GM23338 (cell line): Measurements from ENCODE around the gene ARHGEF17. TPM values are rescaled to one million over a fixed set of nuclear protein-coding genes. Genes with fewer than 3 reads are reported as not detected.

Experiments used
- ATAC-seq: fragments of 200-7000 bp; cut with Tn5 transposase; 3 replicates; pipeline ENCODE4 v1.9.1; 2020
- DNase-seq: peaks from one replicate; pipeline ENCODE4 v3.0.0-alpha.2; 2015; ENCODE audit warnings: low spot score
- H2AFZ ChIP-seq: fragments of 200-600 bp; sonication (generic); 2 replicates; pipeline ENCODE4 v1.8.0; 2016; ENCODE audit warnings: antibody characterized with exemption, mild to moderate bottlenecking, moderate library complexity
- H3F3A ChIP-seq: fragments of 200-600 bp; sonication (generic); replicated peaks from 2 replicates; pipeline ENCODE4 v1.8.0; 2017; ENCODE audit warnings: antibody characterized with exemption, mixed run types, low read depth
- H3K27ac ChIP-seq: fragments of 200-600 bp; sonication (generic); 2 replicates; pipeline ENCODE4 v1.6.1; 2016; ENCODE audit warnings: low read depth
- H3K27me3 ChIP-seq: fragments of 200-600 bp; sonication (generic); 2 replicates; pipeline ENCODE4 v1.8.0; 2016; ENCODE audit warnings: mild to moderate bottlenecking, mixed run types, moderate library complexity; ENCODE audit not compliant: insufficient read depth
- H3K36me3 ChIP-seq: fragments of 200-600 bp; sonication (generic); 2 replicates; pipeline ENCODE4 v1.8.0; 2016; ENCODE audit warnings: mild to moderate bottlenecking; ENCODE audit not compliant: insufficient read depth
- H3K4me1 ChIP-seq: fragments of 200-600 bp; sonication (generic); 2 replicates; pipeline ENCODE4 v1.8.0; 2016; ENCODE audit warnings: mild to moderate bottlenecking, moderate library complexity; ENCODE audit not compliant: insufficient read depth
- H3K4me2 ChIP-seq: fragments of 200-600 bp; sonication (generic); 2 replicates; pipeline ENCODE4 v1.7.1; 2017; ENCODE audit warnings: mixed run types
- H3K4me3 ChIP-seq: fragments of 200-600 bp; sonication (generic); 2 replicates; pipeline ENCODE4 v1.6.1; 2016; ENCODE audit warnings: mixed run types
- H3K79me2 ChIP-seq: fragments of 200-600 bp; sonication (generic); replicated peaks from 2 replicates; pipeline ENCODE4 v1.8.0; 2017; ENCODE audit warnings: mild to moderate bottlenecking; ENCODE audit not compliant: insufficient read depth
- H3K9me2 ChIP-seq: fragments of 200-600 bp; sonication (generic); 2 replicates; pipeline ENCODE4 v1.8.0; 2017; ENCODE audit not compliant: insufficient read depth
- H4K20me1 ChIP-seq: fragments of 200-600 bp; sonication (generic); replicated peaks from 2 replicates; pipeline ENCODE4 v1.8.0; 2017; ENCODE audit warnings: mild to moderate bottlenecking; ENCODE audit not compliant: insufficient read depth
- H3K27ac Mint-ChIP-seq: 2 replicates; pipeline ENCODE4 v1.8.0; 2020; ENCODE audit warnings: inconsistent platforms, mild to moderate bottlenecking, moderate library complexity, mixed read lengths
- H3K27me3 Mint-ChIP-seq: 3 replicates; pipeline ENCODE4 v1.8.0; 2022; ENCODE audit warnings: low read depth, mild to moderate bottlenecking, moderate library complexity, mixed read lengths, inconsistent platforms; ENCODE audit not compliant: insufficient read depth, poor library complexity
- H3K36me3 Mint-ChIP-seq: 3 replicates; pipeline ENCODE4 v1.8.0; 2021; ENCODE audit warnings: low read depth, mild to moderate bottlenecking, inconsistent platforms, moderate library complexity, mixed read lengths
- H3K4me1 Mint-ChIP-seq: 3 replicates; pipeline ENCODE4 v1.8.0; 2020; ENCODE audit warnings: mild to moderate bottlenecking, inconsistent platforms, mixed read lengths
- H3K4me3 Mint-ChIP-seq: 3 replicates; pipeline ENCODE4 v1.8.0; 2021; ENCODE audit warnings: moderate library complexity, mild to moderate bottlenecking, inconsistent platforms, mixed read lengths
- H3K9me3 Mint-ChIP-seq: 3 replicates; pipeline ENCODE4 v1.8.0; 2020; ENCODE audit warnings: moderate library complexity, mild to moderate bottlenecking, inconsistent platforms, mixed read lengths
- ETS1 ChIP-seq: IDR thresholded peaks from 2 replicates; pipeline ENCODE4 v1.6.1; 2016; ENCODE audit warnings: antibody characterized with exemption
- EZH2 ChIP-seq: fragments of 200-600 bp; sonication (generic); IDR thresholded peaks from one replicate; pipeline ENCODE4 v1.8.0; 2017; ENCODE audit warnings: antibody characterized with exemption, mild to moderate bottlenecking, low read depth; ENCODE audit not compliant: unreplicated experiment
- EZH2phosphoT487 ChIP-seq: fragments of 200-600 bp; sonication (generic); IDR thresholded peaks from one replicate; pipeline ENCODE4 v1.8.1; 2018; ENCODE audit warnings: antibody characterized with exemption; ENCODE audit not compliant: unreplicated experiment
- JUNB ChIP-seq: IDR thresholded peaks from one replicate; pipeline ENCODE4 v1.6.1; 2016; ENCODE audit warnings: antibody characterized with exemption; ENCODE audit not compliant: unreplicated experiment
- NANOG ChIP-seq: IDR thresholded peaks from 2 replicates; pipeline ENCODE4 v1.6.1; 2016; ENCODE audit warnings: antibody characterized with exemption, borderline replicate concordance
- REST ChIP-seq: IDR thresholded peaks from one replicate; pipeline ENCODE4 v1.6.1; 2018; ENCODE audit warnings: antibody characterized with exemption; ENCODE audit not compliant: unreplicated experiment
- ZNF114 ChIP-seq: fragments of 250-450 bp; sonication (Bioruptor Pico); IDR thresholded peaks from 2 replicates; pipeline ENCODE4 v1.5.0; 2020; ENCODE audit warnings: mild to moderate bottlenecking, moderate library complexity
- ZNF331 ChIP-seq: fragments of 250-450 bp; sonication (Bioruptor Pico); IDR thresholded peaks from 2 replicates; pipeline ENCODE4 v1.5.0; 2020; ENCODE audit warnings: low read depth, mild to moderate bottlenecking, moderate library complexity
- polyA plus RNA-seq: library from polyadenylated mRNA; unstranded; fragments of >200 nt; fragmentation: Nextera tagmentation; extraction: Ambion mirVana; gene quantifications from 2 replicates; pipeline ENCODE4 v1.2.1, GENCODE V29; 2016
- total RNA-seq: library from RNA; depleted of rRNA; stranded (reverse); fragments of >200 nt; shearing (Covaris generic); gene quantifications from 2 replicates; pipeline ENCODE4 v1.2.3, GENCODE V29; 2014

ARHGEF17 gene
- total and polyA plus RNA-seq, 2 experiments from 2014 or later, result 2.9 to 15.0 TPM

- TF ChIP-seq NANOG (no peak), EZH2phosphoT487 (no peak), ZNF331 (CRISPR knock-in tag) (no peak), ETS1 (no peak), REST (no peak), EZH2 (no peak)
Observed at GRCh38 chr11:73266646-73267020, 41.4 kb upstream of the ARHGEF17 start (continued).

- ATAC-seq, result no peak
- no peaks in the 10 kb centered on the region for H3F3A ChIP-seq
- H3K36me3 ChIP-seq, result no peaks in the 10 kb centered on the region
- no peaks in the 10 kb centered on the region for H4K20me1 ChIP-seq
- no peaks in the 10 kb centered on the region for H3K9me2 ChIP-seq
- H3K4me1 ChIP-seq, result peaks cover 3% of the 10 kb centered on the region; the same call in 1 of the 2 replicates
- H3K9me3 Mint-ChIP-seq, result no peaks in the 10 kb centered on the region
- peaks cover 40% of the 10 kb centered on the region for H3K4me1 Mint-ChIP-seq
- H3K4me2 ChIP-seq, result no peak overlapping the region
- H3K4me3 Mint-ChIP-seq, result no peak overlapping the region
- H3K27ac ChIP-seq, result no peak overlapping the region
- H2AFZ ChIP-seq, result no peak overlapping the region
- no peak for DNase-seq
- H3K36me3 Mint-ChIP-seq, result no peaks in the 10 kb centered on the region
- no peak overlapping the region for H3K4me3 ChIP-seq
- peaks cover 24% of the 10 kb centered on the region for H3K27me3 ChIP-seq
- H3K27me3 Mint-ChIP-seq, result peaks cover 16% of the 10 kb centered on the region
- no peaks in the 10 kb centered on the region for H3K79me2 ChIP-seq
- H3K27ac Mint-ChIP-seq, result no peak overlapping the region
- TF ChIP-seq ETS1 (no peak), ZNF114 (no peak), REST (no peak), JUNB (no peak)
Observed at GRCh38 chr11:73267122-73267846, 40.8 kb upstream of the ARHGEF17 start.
